Osteoblast (primary cell): Measurements from ENCODE around the gene TRMU. TPM values are rescaled to one million over a fixed set of nuclear protein-coding genes. Genes with fewer than 3 reads are reported as not detected.

ENCODE experiments used
- DNase-seq: peaks from one replicate; pipeline ENCODE4 v3.0.0; 2011; ENCODE audit warnings: low spot score, mixed read lengths; ENCODE audit not compliant: insufficient read length; ENCODE audit errors: missing footprints
- H2AFZ ChIP-seq: 2 replicates; pipeline ENCODE4 v1.6.0; 2011; ENCODE audit warnings: mild to moderate bottlenecking, low read length
- H3K27ac ChIP-seq: 2 replicates; pipeline ENCODE4 v1.5.1; 2011; ENCODE audit warnings: mild to moderate bottlenecking, low read depth, low read length, moderate library complexity
- H3K27me3 ChIP-seq: 2 replicates; pipeline ENCODE4 v1.6.0; 2012; ENCODE audit warnings: mild to moderate bottlenecking, control low read depth, inconsistent platforms, low read length, moderate library complexity; ENCODE audit not compliant: insufficient read depth
- H3K36me3 ChIP-seq: 2 replicates; pipeline ENCODE4 v1.5.1; 2011; ENCODE audit warnings: mild to moderate bottlenecking, low read length, control low read depth, moderate library complexity; ENCODE audit not compliant: insufficient read depth
- H3K4me1 ChIP-seq: 2 replicates; pipeline ENCODE4 v1.5.1; 2011; ENCODE audit warnings: mild to moderate bottlenecking, low read length, control low read depth, moderate library complexity; ENCODE audit not compliant: insufficient read depth
- H3K4me2 ChIP-seq: 2 replicates; pipeline ENCODE4 v1.6.0; 2011; ENCODE audit warnings: mild to moderate bottlenecking, low read length; ENCODE audit not compliant: insufficient read depth
- H3K4me3 ChIP-seq: fragments of 200-600 bp; sonication (generic); 3 replicates; pipeline ENCODE4 v1.5.1; 2012; ENCODE audit warnings: mild to moderate bottlenecking, low read length, inconsistent platforms; ENCODE audit not compliant: insufficient read depth
- H3K79me2 ChIP-seq: 2 replicates; pipeline ENCODE4 v1.6.0; 2012; ENCODE audit warnings: mild to moderate bottlenecking, low read length, control low read depth, inconsistent platforms; ENCODE audit not compliant: insufficient read depth
- H3K9me3 ChIP-seq: 2 replicates; pipeline ENCODE4 v1.5.1; 2011; ENCODE audit warnings: low read depth, low read length, control low read depth
- H4K20me1 ChIP-seq: 2 replicates; pipeline ENCODE4 v1.6.0; 2012; ENCODE audit warnings: mild to moderate bottlenecking, low read length, control low read depth; ENCODE audit not compliant: insufficient read depth
- total RNA-seq: library from RNA; depleted of rRNA; stranded (reverse); fragments of >200 nt; gene quantifications from 2 replicates; pipeline ENCODE4 v1.2.3, GENCODE V29; 2012
- TF ChIP-seq, protein P1 (sequence below): IDR thresholded peaks from 2 replicates; pipeline ENCODE4 v1.5.1; 2011; ENCODE audit warnings: mild to moderate bottlenecking, low read depth, low read length, moderate library complexity; ENCODE audit errors: extremely low read depth

The TRMU gene
- total RNA-seq, 1 donor, result 22.1 TPM

DNA sequence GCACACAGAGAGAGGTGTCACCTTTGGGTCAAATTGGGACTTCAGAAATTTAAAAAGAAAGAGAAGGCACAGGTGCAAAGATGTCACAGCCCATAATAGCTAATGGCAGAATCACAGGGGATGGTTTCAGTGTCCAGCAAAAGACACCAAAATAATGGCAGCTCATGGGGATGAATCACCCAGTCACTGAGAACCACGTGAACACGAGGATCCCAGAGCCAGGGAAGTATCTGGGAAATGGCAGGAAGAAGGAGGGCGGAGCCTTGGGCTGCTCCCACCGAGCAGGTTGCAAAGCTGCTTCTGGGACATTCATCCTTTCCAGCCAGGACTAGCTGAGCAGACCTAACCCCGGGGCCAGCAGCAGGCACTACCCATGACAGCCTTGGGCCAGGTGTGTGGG lies 45.6 kb downstream of the TRMU start:
- H4K20me1 ChIP-seq, result no peaks in the 10 kb centered on the region
- TF ChIP-seq, protein P1, sequence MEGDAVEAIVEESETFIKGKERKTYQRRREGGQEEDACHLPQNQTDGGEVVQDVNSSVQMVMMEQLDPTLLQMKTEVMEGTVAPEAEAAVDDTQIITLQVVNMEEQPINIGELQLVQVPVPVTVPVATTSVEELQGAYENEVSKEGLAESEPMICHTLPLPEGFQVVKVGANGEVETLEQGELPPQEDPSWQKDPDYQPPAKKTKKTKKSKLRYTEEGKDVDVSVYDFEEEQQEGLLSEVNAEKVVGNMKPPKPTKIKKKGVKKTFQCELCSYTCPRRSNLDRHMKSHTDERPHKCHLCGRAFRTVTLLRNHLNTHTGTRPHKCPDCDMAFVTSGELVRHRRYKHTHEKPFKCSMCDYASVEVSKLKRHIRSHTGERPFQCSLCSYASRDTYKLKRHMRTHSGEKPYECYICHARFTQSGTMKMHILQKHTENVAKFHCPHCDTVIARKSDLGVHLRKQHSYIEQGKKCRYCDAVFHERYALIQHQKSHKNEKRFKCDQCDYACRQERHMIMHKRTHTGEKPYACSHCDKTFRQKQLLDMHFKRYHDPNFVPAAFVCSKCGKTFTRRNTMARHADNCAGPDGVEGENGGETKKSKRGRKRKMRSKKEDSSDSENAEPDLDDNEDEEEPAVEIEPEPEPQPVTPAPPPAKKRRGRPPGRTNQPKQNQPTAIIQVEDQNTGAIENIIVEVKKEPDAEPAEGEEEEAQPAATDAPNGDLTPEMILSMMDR, result no peak
- no peak for DNase-seq
- H3K4me2 ChIP-seq, result no peak overlapping the region
- H3K79me2 ChIP-seq, result no peaks in the 10 kb centered on the region
- no peak overlapping the region for H3K4me3 ChIP-seq
- no peaks in the 10 kb centered on the region for H3K36me3 ChIP-seq
- H3K9me3 ChIP-seq, result no peaks in the 10 kb centered on the region
- no peak overlapping the region for H2AFZ ChIP-seq
- no peaks in the 10 kb centered on the region for H3K4me1 ChIP-seq
- H3K27ac ChIP-seq, result no peak overlapping the region
- H3K27me3 ChIP-seq, result peaks cover 6% of the 10 kb centered on the region

DNA sequence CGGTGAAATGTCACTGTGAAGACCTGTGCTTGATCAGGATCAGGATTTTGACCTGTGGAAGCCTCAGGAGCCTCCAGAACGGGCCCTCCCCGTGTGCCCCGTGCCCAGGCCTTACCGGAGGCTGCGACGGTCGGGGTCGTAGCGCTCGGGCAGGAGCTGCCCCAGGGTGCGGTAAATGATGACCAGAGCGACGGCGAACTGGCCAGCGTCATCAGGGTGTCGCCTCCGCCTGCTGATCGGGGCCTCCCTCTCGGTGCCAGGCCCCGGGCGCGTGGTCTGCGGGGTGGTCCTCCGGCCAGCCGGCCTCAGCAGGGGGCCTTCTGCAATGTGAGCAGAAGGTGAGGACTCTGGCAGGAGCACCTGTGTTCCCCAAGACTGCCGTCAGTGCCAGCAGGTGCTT lies 46.2 kb downstream of the TRMU start:
- peaks cover 6% of the 10 kb centered on the region for H3K27me3 ChIP-seq
- TF ChIP-seq, protein P1, result no peak

DNA sequence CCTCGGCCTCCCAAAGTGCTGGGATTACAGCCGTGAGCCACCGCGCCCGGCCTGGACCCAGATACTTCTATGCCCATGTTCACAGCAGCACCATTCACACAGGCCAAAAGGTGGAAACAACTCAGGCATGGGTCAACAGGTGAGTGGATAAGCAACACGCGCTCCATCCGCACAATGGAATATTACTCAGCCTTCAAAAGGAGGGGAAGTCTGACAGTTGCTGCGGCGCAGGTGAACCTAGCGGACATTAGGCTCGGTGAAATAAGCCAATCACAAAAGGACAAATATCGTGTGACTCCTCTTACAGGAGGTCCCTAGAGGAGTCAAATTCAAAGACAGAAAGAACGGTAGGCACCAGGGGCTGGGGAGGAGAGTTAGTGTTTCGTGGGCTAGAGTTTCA lies 47.0 kb downstream of the TRMU start:
- H3K4me1 ChIP-seq, result no peaks in the 10 kb centered on the region
- H3K79me2 ChIP-seq, result no peaks in the 10 kb centered on the region
- H2AFZ ChIP-seq, result no peak overlapping the region
- TF ChIP-seq, protein P1, result no peak
- no peak for DNase-seq
- no peak overlapping the region for H3K27ac ChIP-seq
- no peaks in the 10 kb centered on the region for H4K20me1 ChIP-seq
- no peak overlapping the region for H3K4me3 ChIP-seq
- no peaks in the 10 kb centered on the region for H3K9me3 ChIP-seq
- peaks cover 6% of the 10 kb centered on the region for H3K27me3 ChIP-seq
- H3K4me2 ChIP-seq, result no peak overlapping the region
- no peaks in the 10 kb centered on the region for H3K36me3 ChIP-seq

More for the DNA sequence above, 46.2 kb downstream of the TRMU start:
- no peaks in the 10 kb centered on the region for H4K20me1 ChIP-seq
- DNase-seq, result no peak
- H3K9me3 ChIP-seq, result no peaks in the 10 kb centered on the region
- no peak overlapping the region for H3K4me3 ChIP-seq
- no peak overlapping the region for H2AFZ ChIP-seq
- no peaks in the 10 kb centered on the region for H3K79me2 ChIP-seq
- no peak overlapping the region for H3K27ac ChIP-seq
- H3K4me1 ChIP-seq, result no peaks in the 10 kb centered on the region
- H3K36me3 ChIP-seq, result no peaks in the 10 kb centered on the region
- no peak overlapping the region for H3K4me2 ChIP-seq

DNA sequence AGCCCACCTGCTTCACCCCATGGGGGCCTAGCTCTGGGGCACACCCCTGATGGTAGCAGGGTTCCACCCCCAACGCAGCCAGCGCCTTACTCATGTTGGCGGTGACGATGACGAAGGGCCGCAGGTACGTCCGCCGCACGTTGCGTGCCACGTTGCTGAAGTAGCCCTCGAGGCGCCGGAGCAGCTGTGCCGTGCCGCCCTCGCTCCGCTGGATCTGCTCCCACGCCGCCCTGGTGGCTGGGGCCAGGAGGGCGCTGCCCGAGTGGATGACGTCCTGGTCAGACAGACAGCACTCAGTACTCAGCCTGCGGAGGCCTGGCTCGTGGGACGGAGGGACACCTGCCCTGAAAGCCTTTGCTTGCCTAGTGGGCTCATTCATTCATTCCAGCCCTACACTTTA lies 50.8 kb downstream of the TRMU start:
- Histone ChIP-seq H3K36me3 (no peaks in the 10 kb centered on the region), H3K4me1 (peaks cover 4% of the 10 kb centered on the region), H3K4me2 (no peak overlapping the region), H2AFZ (no peak overlapping the region), H3K27me3 (no peaks in the 10 kb centered on the region), H3K4me3 (no peak overlapping the region), H3K9me3 (no peaks in the 10 kb centered on the region), H3K79me2 (no peaks in the 10 kb centered on the region), H4K20me1 (no peaks in the 10 kb centered on the region), H3K27ac (no peak overlapping the region)
- DNase-seq, result no peak
- TF ChIP-seq, protein P1, result no peak
